Keratinocyte (primary cell): Measurements from ENCODE around the gene GNB1L. TPM values are rescaled to one million over a fixed set of nuclear protein-coding genes. Genes with fewer than 3 reads are reported as not detected.

Source experiments
- DNase-seq: peaks from one replicate; pipeline ENCODE4 v3.0.0-alpha.2; 2011; ENCODE audit warnings: low read depth, missing footprints, low spot score
- FAIRE-seq: peaks from 2 replicates; lab custom pipeline; 2011; peaks lifted over from hg19 to GRCh38; lab: Jason Lieb, UNC
- H2AFZ ChIP-seq: 2 replicates; pipeline ENCODE4 v1.6.0; 2012; ENCODE audit warnings: low read length, control low read depth, inconsistent platforms; ENCODE audit not compliant: control insufficient read depth
- H3K27ac ChIP-seq: 2 replicates; pipeline ENCODE4 v1.5.1; 2011; ENCODE audit warnings: low read length; ENCODE audit not compliant: control insufficient read depth, insufficient read depth
- H3K27me3 ChIP-seq: 3 replicates; pipeline ENCODE4 v1.6.0; 2011; ENCODE audit warnings: low read length; ENCODE audit not compliant: control insufficient read depth, insufficient read depth; ENCODE audit errors: extremely low read depth
- H3K36me3 ChIP-seq, 2 experiments: 2 replicates in 1 of 2; 3 replicates in 1 of 2; pipeline ENCODE4 v1.5.1; 2011; ENCODE audit warnings: low read length in 2 of 2, mild to moderate bottlenecking in 1 of 2; ENCODE audit not compliant: control insufficient read depth in 2 of 2, insufficient read depth in 2 of 2; ENCODE audit errors: extremely low read depth in 1 of 2
- H3K4me1 ChIP-seq: 3 replicates; pipeline ENCODE4 v1.5.1; 2011; ENCODE audit warnings: low read length; ENCODE audit not compliant: control insufficient read depth, insufficient read depth; ENCODE audit errors: extremely low read depth
- H3K4me2 ChIP-seq: 3 replicates; pipeline ENCODE4 v1.6.0; 2011; ENCODE audit warnings: low read depth, low read length; ENCODE audit not compliant: control insufficient read depth, insufficient read depth; ENCODE audit errors: extremely low read depth
- H3K4me3 ChIP-seq, 3 experiments: fragments of 200-600 bp in 1 of 3; sonication (generic) in 1 of 3; 2 replicates in 2 of 3; 3 replicates in 1 of 3; pipeline ENCODE4 v1.5.1; 2011 to 2016; ENCODE audit warnings: low read length in 3 of 3, mild to moderate bottlenecking in 3 of 3, control low read depth in 2 of 3, inconsistent platforms in 1 of 3, low read depth in 1 of 3, mixed read lengths in 1 of 3, mixed run types in 1 of 3, moderate library complexity in 1 of 3; ENCODE audit not compliant: control insufficient read depth in 2 of 3, insufficient read depth in 2 of 3; ENCODE audit errors: extremely low read depth in 1 of 3
- H3K79me2 ChIP-seq: 2 replicates; pipeline ENCODE4 v1.6.0; 2012; ENCODE audit warnings: low read length; ENCODE audit not compliant: control insufficient read depth, insufficient read depth
- H3K9ac ChIP-seq: 3 replicates; pipeline ENCODE4 v1.6.0; 2011; ENCODE audit warnings: low read length; ENCODE audit not compliant: control insufficient read depth, insufficient read depth; ENCODE audit errors: extremely low read depth
- H3K9me1 ChIP-seq: 3 replicates; pipeline ENCODE4 v1.6.0; 2011; ENCODE audit warnings: low read length; ENCODE audit not compliant: control insufficient read depth, insufficient read depth; ENCODE audit errors: extremely low read depth
- H3K9me3 ChIP-seq: 2 replicates; pipeline ENCODE4 v1.5.1; 2012; ENCODE audit warnings: low read depth, low read length; ENCODE audit not compliant: control insufficient read depth
- H4K20me1 ChIP-seq: 3 replicates; pipeline ENCODE4 v1.6.0; 2011; ENCODE audit warnings: low read length; ENCODE audit not compliant: control insufficient read depth, insufficient read depth; ENCODE audit errors: extremely low read depth
- EZH2 ChIP-seq: IDR thresholded peaks from one replicate; pipeline ENCODE4 v1.6.1; 2012; ENCODE audit warnings: inconsistent platforms, mild to moderate bottlenecking, low read length, moderate library complexity
- dilution Hi-C: fragments of 300-500 bp; cut with MboI; formaldehyde crosslinking; loops from one replicate; pipeline ENCODE4 v1.7.0; 2020; ENCODE audit warnings: low sequenced_read_pairs; ENCODE audit not compliant: extremely low pct_ligation_motif_present
- polyA plus RNA-seq, 5 experiments: library from polyadenylated mRNA; depleted of rRNA in 3 of 5; stranded (reverse) in 3 of 5; stranded (forward) in 1 of 5; unstranded in 1 of 5; fragments of >200 nt; gene quantifications; 1 replicate in 1 of 5; 2 replicates in 3 of 5; 3 replicates in 1 of 5; pipeline versions ENCODE4 v1.2.1 to v1.2.3, GENCODE V29; 2011 to 2012; ENCODE audit warnings: missing spikeins in 2 of 5, low read depth in 1 of 5, low replicate concordance in 1 of 5
- TF ChIP-seq, protein P1 (sequence below), 3 experiments: IDR thresholded peaks in 1 of 3; conservative IDR thresholded peaks in 1 of 3; optimal IDR thresholded peaks in 1 of 3; 2 replicates in 2 of 3; 3 replicates in 1 of 3; pipeline versions ENCODE3 to v1.5.1; 2011; ENCODE audit warnings: low read length in 3 of 3, mild to moderate bottlenecking in 3 of 3, moderate library complexity in 2 of 3, control low read depth in 1 of 3, inconsistent platforms in 1 of 3; ENCODE audit not compliant: insufficient read depth in 2 of 3; ENCODE audit errors: extremely low read depth in 1 of 3

GNB1L gene
- polyA plus RNA-seq, 1 donor (not counting 4 experiments of a cell fraction or from before 2014, with no cell fraction given), result 2.0 TPM

GRCh38 chr22:19745155-19746101 is 109.2 kb downstream of the GNB1L start:
- dilution Hi-C loops, result no loop called here
- Histone ChIP-seq H3K4me3 (no peak overlapping the region), H3K9me1 (no peaks in the 10 kb centered on the region), H4K20me1 (no peaks in the 10 kb centered on the region), H3K27ac (no peak overlapping the region), H3K4me1 (no peaks in the 10 kb centered on the region), H3K4me2 (no peak overlapping the region), H3K9ac (no peak overlapping the region), H2AFZ (peak overlapping the region; percentile 15), H3K36me3 (no peaks in the 10 kb centered on the region), H3K27me3 (no peaks in the 10 kb centered on the region), H3K79me2 (no peaks in the 10 kb centered on the region), H3K9me3 (no peaks in the 10 kb centered on the region)
- FAIRE-seq, result no peak
- TF ChIP-seq, protein P1, sequence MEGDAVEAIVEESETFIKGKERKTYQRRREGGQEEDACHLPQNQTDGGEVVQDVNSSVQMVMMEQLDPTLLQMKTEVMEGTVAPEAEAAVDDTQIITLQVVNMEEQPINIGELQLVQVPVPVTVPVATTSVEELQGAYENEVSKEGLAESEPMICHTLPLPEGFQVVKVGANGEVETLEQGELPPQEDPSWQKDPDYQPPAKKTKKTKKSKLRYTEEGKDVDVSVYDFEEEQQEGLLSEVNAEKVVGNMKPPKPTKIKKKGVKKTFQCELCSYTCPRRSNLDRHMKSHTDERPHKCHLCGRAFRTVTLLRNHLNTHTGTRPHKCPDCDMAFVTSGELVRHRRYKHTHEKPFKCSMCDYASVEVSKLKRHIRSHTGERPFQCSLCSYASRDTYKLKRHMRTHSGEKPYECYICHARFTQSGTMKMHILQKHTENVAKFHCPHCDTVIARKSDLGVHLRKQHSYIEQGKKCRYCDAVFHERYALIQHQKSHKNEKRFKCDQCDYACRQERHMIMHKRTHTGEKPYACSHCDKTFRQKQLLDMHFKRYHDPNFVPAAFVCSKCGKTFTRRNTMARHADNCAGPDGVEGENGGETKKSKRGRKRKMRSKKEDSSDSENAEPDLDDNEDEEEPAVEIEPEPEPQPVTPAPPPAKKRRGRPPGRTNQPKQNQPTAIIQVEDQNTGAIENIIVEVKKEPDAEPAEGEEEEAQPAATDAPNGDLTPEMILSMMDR (optimal IDR thresholded peaks at IDR 0.05 in 1 of 3, IDR thresholded peaks at IDR 0.05 in 1 of 3, conservative IDR thresholded peaks at IDR 0.05 in 1 of 3; ENCODE audit: extremely low read depth in 1 of 3, insufficient read depth in 2 of 3, low read length in 3 of 3), result no peak
- no peak for TF ChIP-seq EZH2
- DNase-seq, result no peak

GRCh38 chr22:19744350-19745006 is 110.2 kb downstream of the GNB1L start:
- no peaks in the 10 kb centered on the region for H3K79me2 ChIP-seq
- no peaks in the 10 kb centered on the region for H3K36me3 ChIP-seq
- FAIRE-seq (no peak), DNase-seq (no peak)
- H3K9ac ChIP-seq, result no peak overlapping the region
- no peak overlapping the region for H3K4me2 ChIP-seq
- H3K27me3 ChIP-seq, result no peaks in the 10 kb centered on the region
- no peak overlapping the region for H2AFZ ChIP-seq
- dilution Hi-C loops, result no loop called here
- no peaks in the 10 kb centered on the region for H3K9me1 ChIP-seq
- H3K4me1 ChIP-seq, result no peaks in the 10 kb centered on the region
- TF ChIP-seq EZH2, result no peak
- TF ChIP-seq, protein P1 (optimal IDR thresholded peaks at IDR 0.05 in 1 of 3, IDR thresholded peaks at IDR 0.05 in 1 of 3, conservative IDR thresholded peaks at IDR 0.05 in 1 of 3; ENCODE audit: extremely low read depth in 1 of 3, insufficient read depth in 2 of 3, low read length in 3 of 3), result no peak
- no peaks in the 10 kb centered on the region for H4K20me1 ChIP-seq
- H3K27ac ChIP-seq, result no peak overlapping the region
- H3K9me3 ChIP-seq, result no peaks in the 10 kb centered on the region
- H3K4me3 ChIP-seq, result no peak overlapping the region
